ENCODE results near the gene COX7B2.

The COX7B2 gene

GRCh38 chr4:46944345-46944744 is 35.3 kb upstream of the COX7B2 start:
- DNase-seq (ENCODE audit: low read depth): no peak
- H3K4me3 ChIP-seq (ENCODE audit: low read depth, low read length): no peak overlapping the region
- TF ChIP-seq CTCF (IDR thresholded peaks at IDR 0.05; ENCODE audit: low read depth, low read length) (no peak), POLR2A (IDR thresholded peaks at IDR 0.05; ENCODE audit: extremely low read depth, insufficient read length) (no peak), MAX (IDR thresholded peaks at IDR 0.05; ENCODE audit: low read depth, low read length) (no peak), MYC (IDR thresholded peaks at IDR 0.05; ENCODE audit: low read depth, low read length) (no peak)

GRCh38 chr4:46937493-46937892 is 28.4 kb upstream of the COX7B2 start:
- H3K4me3 ChIP-seq (ENCODE audit: low read depth, low read length): no peak overlapping the region
- DNase-seq (ENCODE audit: low read depth): peak; percentile 15
- TF ChIP-seq MYC (IDR thresholded peaks at IDR 0.05; ENCODE audit: low read depth, low read length) (no peak), MAX (IDR thresholded peaks at IDR 0.05; ENCODE audit: low read depth, low read length) (no peak), POLR2A (IDR thresholded peaks at IDR 0.05; ENCODE audit: extremely low read depth, insufficient read length) (no peak), CTCF (IDR thresholded peaks at IDR 0.05; ENCODE audit: low read depth, low read length) (no peak)

GRCh38 chr4:46934726-46935125 is 25.7 kb upstream of the COX7B2 start:
- no peak overlapping the region for H3K4me3 ChIP-seq (ENCODE audit: low read depth, low read length)
- no peak for DNase-seq (ENCODE audit: low read depth)
- TF ChIP-seq MAX (IDR thresholded peaks at IDR 0.05; ENCODE audit: low read depth, low read length) (no peak), CTCF (IDR thresholded peaks at IDR 0.05; ENCODE audit: low read depth, low read length) (no peak), POLR2A (IDR thresholded peaks at IDR 0.05; ENCODE audit: extremely low read depth, insufficient read length) (no peak), MYC (IDR thresholded peaks at IDR 0.05; ENCODE audit: low read depth, low read length) (no peak)

GRCh38 chr4:46933686-46934085 is 24.6 kb upstream of the COX7B2 start:
- H3K4me3 ChIP-seq (ENCODE audit: low read depth, low read length): no peak overlapping the region
- no peak for TF ChIP-seq MAX (IDR thresholded peaks at IDR 0.05; ENCODE audit: low read depth, low read length)
- no peak for TF ChIP-seq POLR2A (IDR thresholded peaks at IDR 0.05; ENCODE audit: extremely low read depth, insufficient read length)
- no peak for TF ChIP-seq MYC (IDR thresholded peaks at IDR 0.05; ENCODE audit: low read depth, low read length)
- TF ChIP-seq CTCF (IDR thresholded peaks at IDR 0.05; ENCODE audit: low read depth, low read length): no peak
- DNase-seq (ENCODE audit: low read depth): no peak

- peak; percentile 61 for DNase-seq (ENCODE audit: low read depth)
- no peak overlapping the region for H3K4me3 ChIP-seq (ENCODE audit: low read depth, low read length)
- peak; percentile 66 for TF ChIP-seq CTCF (IDR thresholded peaks at IDR 0.05; ENCODE audit: low read depth, low read length)
- TF ChIP-seq MAX (IDR thresholded peaks at IDR 0.05; ENCODE audit: low read depth, low read length): no peak
- no peak for TF ChIP-seq POLR2A (IDR thresholded peaks at IDR 0.05; ENCODE audit: extremely low read depth, insufficient read length)
- no peak for TF ChIP-seq MYC (IDR thresholded peaks at IDR 0.05; ENCODE audit: low read depth, low read length)
Measured at GRCh38 chr4:46931981-46932380, 22.9 kb upstream of the COX7B2 start.

GRCh38 chr4:46930891-46931290 is 21.8 kb upstream of the COX7B2 start:
- DNase-seq (ENCODE audit: low read depth): no peak
- H3K4me3 ChIP-seq (ENCODE audit: low read depth, low read length): no peak overlapping the region
- TF ChIP-seq MAX (IDR thresholded peaks at IDR 0.05; ENCODE audit: low read depth, low read length) (no peak), POLR2A (IDR thresholded peaks at IDR 0.05; ENCODE audit: extremely low read depth, insufficient read length) (no peak), CTCF (IDR thresholded peaks at IDR 0.05; ENCODE audit: low read depth, low read length) (no peak), MYC (IDR thresholded peaks at IDR 0.05; ENCODE audit: low read depth, low read length) (no peak)
